ENCODE results near the gene TRMT11. TPM values are rescaled to one million over a fixed set of nuclear protein-coding genes. Genes with fewer than 3 reads are reported as not detected.
A peak's percentile ranks its signal among the peaks of the same experiment; 100 is the strongest.

Gene TRMT11
- total and polyA plus RNA-seq, 8 donors: 7.0 to 124 (median 49.9) TPM

DNA sequence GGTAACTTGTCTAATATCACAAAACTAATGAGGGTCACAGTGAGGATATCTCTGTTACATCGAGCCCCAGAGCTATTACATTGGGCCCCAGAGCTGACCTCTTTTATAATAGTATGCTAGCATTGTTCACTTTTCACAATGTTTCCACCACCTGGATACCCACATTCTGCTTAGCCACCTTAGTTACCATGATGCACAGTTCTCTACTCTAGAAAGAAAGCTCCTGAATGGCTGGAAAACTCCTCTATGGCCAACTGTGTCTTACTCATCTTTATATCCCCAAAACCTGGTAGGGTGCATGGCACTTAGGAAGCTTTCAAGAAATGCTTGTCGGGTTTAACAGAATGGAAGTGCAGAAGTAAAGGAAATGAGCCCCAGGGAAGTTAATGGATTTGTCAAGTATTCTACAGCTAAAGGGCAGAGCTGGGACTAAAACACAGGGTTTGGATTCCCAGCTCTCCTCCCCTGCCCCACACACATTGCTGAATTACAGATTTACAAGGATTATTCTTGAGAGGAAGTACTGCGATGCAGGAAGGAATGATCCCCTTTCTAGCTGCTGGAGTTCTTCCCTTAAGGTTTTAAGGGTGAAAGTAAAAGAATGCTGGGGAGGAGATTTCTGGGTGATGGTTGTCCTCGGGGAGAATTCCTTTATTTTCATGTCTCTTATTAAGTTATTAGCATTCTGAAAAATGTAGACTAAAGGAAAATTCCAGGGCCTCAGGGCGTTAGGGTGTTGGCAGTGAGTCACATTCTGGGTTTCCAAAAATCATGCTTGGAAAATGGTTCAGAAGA, 45.9 kb upstream of the TRMT11 start:
- DNase-seq: no peak
- no peaks in the 10 kb centered on the region for H3K9me3 ChIP-seq
- H3K36me3 ChIP-seq: no peaks in the 10 kb centered on the region
- TF ChIP-seq POLR2A (IDR thresholded peaks at IDR 0.05) (no peak), POLR2AphosphoS5 (IDR thresholded peaks at IDR 0.05) (no peak), EP300 (IDR thresholded peaks at IDR 0.05) (no peak)
- TF ChIP-seq, protein P1, sequence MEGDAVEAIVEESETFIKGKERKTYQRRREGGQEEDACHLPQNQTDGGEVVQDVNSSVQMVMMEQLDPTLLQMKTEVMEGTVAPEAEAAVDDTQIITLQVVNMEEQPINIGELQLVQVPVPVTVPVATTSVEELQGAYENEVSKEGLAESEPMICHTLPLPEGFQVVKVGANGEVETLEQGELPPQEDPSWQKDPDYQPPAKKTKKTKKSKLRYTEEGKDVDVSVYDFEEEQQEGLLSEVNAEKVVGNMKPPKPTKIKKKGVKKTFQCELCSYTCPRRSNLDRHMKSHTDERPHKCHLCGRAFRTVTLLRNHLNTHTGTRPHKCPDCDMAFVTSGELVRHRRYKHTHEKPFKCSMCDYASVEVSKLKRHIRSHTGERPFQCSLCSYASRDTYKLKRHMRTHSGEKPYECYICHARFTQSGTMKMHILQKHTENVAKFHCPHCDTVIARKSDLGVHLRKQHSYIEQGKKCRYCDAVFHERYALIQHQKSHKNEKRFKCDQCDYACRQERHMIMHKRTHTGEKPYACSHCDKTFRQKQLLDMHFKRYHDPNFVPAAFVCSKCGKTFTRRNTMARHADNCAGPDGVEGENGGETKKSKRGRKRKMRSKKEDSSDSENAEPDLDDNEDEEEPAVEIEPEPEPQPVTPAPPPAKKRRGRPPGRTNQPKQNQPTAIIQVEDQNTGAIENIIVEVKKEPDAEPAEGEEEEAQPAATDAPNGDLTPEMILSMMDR (IDR thresholded peaks at IDR 0.05): no peak
- intact Hi-C loops (cut with DNase I; ENCODE audit: low total_unique reads): no loop called here
- peaks cover 19 to 34% (median 25%) of the 10 kb centered on the region in 4 donors for H3K4me1 ChIP-seq
- no peak overlapping the region for H3K27ac ChIP-seq
- no peaks in the 10 kb centered on the region for H3K27me3 ChIP-seq
- no peak overlapping the region for H3K4me3 ChIP-seq
- WGBS, 5 donors: 50 to 68% (median 58%) methylated on average over 5 of the region's 5 CpGs

DNA sequence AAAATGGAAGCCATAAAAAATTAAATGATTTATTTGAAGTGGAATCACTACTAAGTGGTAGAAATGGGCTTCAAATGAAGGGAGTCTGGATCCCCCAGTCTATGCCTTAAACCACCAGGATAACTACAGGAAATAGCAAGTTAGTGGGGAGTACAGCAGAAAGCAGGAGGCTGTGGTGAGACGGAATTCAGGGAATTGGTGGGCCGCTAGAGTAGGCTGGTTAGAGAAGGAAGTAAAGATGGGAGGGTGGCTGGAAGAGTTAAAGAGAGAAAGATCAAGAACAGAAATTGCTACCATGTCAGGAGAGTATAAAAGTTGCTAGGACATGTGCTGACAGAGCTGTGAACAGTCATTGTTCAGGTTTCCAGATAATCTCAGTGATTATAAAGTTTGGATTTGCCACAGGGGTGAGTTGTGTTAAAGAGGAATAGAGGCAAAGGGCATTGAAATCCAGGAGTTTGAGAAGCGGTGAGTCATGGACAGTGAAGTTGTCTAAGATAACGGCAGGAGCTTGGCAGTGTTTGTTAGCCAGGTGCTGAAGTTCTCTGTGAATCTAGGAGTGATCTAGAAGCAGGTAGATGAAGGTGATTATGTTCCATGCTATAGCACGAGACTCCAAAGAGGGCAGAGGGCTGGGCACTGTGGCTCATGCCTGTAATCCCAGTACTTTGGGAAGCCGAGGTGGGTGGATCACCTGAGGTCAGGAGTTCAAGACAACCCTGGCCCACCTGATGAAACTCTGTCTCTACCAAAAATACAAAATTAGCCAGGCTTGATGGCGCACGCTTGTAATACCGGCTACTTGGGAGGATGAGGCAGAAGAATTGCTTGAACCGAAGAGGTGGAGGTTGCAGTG, 43.4 kb upstream of the TRMT11 start:
- no peak for TF ChIP-seq POLR2A (IDR thresholded peaks at IDR 0.05)
- TF ChIP-seq, protein P1 (IDR thresholded peaks at IDR 0.05): no peak
- no peak for TF ChIP-seq EP300 (IDR thresholded peaks at IDR 0.05)
- TF ChIP-seq POLR2AphosphoS5 (IDR thresholded peaks at IDR 0.05): peak in 2 of 3 donors; percentile 47 to 59
- Histone ChIP-seq H3K27me3 (no peaks in the 10 kb centered on the region), H3K36me3 (no peaks in the 10 kb centered on the region), H3K9me3 (no peaks in the 10 kb centered on the region), H3K4me3 (no peak overlapping the region), H3K27ac (peak overlapping the region; percentile 62 to 85 (median 67)), H3K4me1 (peaks cover 22 to 57% (median 34%) of the 10 kb centered on the region in 4 donors)
- intact Hi-C loops (cut with DNase I; ENCODE audit: low total_unique reads): no loop called here
- no peak for DNase-seq
- WGBS, 5 donors: 65 to 79% (median 71%) methylated on average over 10 of the region's 10 CpGs

DNA sequence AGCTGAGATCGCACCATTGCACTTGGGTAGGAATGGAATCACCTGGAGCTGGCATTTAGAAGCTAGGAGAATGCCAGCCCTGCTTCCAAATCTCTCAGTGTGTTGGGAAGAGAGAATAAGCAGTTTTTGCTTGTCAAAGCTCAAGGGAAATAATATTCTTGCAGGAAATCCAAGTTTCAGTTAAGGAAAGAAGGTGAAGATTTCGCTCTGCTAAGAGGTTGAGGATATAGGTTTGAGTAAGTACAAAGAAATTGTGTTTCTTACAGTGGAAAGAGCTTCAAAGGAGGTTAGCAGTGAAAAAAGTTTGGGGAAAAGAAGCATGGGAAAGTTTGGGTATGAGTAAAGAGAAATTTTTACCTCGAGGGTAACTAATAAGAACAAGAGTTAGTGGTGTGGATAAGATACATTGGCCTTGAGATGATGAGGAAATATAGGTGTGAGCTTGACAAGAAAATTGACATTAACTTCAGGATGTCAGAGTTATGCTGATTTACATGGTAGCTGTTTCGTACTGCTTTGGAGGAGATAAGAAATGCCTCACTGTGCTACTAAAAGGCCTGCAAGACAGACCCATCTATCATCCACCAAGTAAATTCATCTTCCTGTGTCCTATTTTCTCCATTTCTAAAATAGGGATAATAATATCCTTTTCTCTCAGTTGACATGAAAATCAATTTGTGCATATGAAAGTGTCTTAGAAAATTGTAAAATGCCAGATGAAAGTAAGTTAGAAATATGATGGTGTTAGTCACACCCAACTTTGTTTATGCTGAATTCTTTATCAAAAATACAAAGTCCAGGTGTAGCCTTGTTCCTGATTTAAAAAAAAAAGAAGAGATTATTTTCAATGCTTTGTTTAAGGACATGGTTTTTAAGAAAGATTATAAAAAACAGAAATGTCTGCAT, 42.6 kb upstream of the TRMT11 start:
- Histone ChIP-seq H3K27me3 (no peaks in the 10 kb centered on the region), H3K4me3 (no peak overlapping the region), H3K4me1 (peaks cover 22 to 60% (median 34%) of the 10 kb centered on the region in 4 donors), H3K27ac (peak overlapping the region; percentile 62 to 85 (median 67)), H3K36me3 (no peaks in the 10 kb centered on the region), H3K9me3 (no peaks in the 10 kb centered on the region)
- no peak for DNase-seq
- intact Hi-C loops (cut with DNase I; ENCODE audit: low total_unique reads): no loop called here
- 56 to 70% (median 58%) methylated on average over 4 of the region's 4 CpGs for WGBS, 5 donors
- no peak for TF ChIP-seq POLR2A (IDR thresholded peaks at IDR 0.05)
- TF ChIP-seq EP300 (IDR thresholded peaks at IDR 0.05): no peak
- TF ChIP-seq, protein P1 (IDR thresholded peaks at IDR 0.05): no peak
- no peak for TF ChIP-seq POLR2AphosphoS5 (IDR thresholded peaks at IDR 0.05)
